ENCODE results near the gene DNM3.

The DNM3 gene

GRCh38 chr1:171833091-171833825 is 8.0 kb upstream of the DNM3 start (continued):
- TF ChIP-seq ZBTB7A (tag by site-specific recombination; IDR thresholded peaks at IDR 0.05; ENCODE audit: low read depth) = no peak
- no peak for TF ChIP-seq ZNF629 (tag by site-specific recombination; IDR thresholded peaks at IDR 0.05)
- TF ChIP-seq ZNF302 (tag by site-specific recombination; IDR thresholded peaks at IDR 0.05; ENCODE audit: low read depth) = no peak
- no peak for TF ChIP-seq REST (tag by site-specific recombination; IDR thresholded peaks at IDR 0.05)
- no peak for TF ChIP-seq ZNF335 (tag by site-specific recombination; conservative IDR thresholded peaks at IDR 0.05)
- no peak for TF ChIP-seq ZNF48 (tag by site-specific recombination; IDR thresholded peaks at IDR 0.05)
- no peak for TF ChIP-seq ZEB2 (tag by site-specific recombination; IDR thresholded peaks at IDR 0.05)
- no peak for TF ChIP-seq GFI1B (tag by site-specific recombination; IDR thresholded peaks at IDR 0.05)
- no peak for TF ChIP-seq ZNF76 (tag by site-specific recombination; IDR thresholded peaks at IDR 0.05; ENCODE audit: borderline replicate concordance, low read depth)

- POLR2A ChIA-PET = no interaction called here
- Histone ChIP-seq H3K36me3 (ENCODE audit: control insufficient read depth in 2 of 2, insufficient read depth in 1 of 2, low read length in 2 of 2) (no peaks in the 10 kb centered on the region), H3K4me1 (ENCODE audit: control insufficient read depth, insufficient read depth, low read length) (no peaks in the 10 kb centered on the region), H3K9me3 (ENCODE audit: control insufficient read depth, insufficient read depth, low read depth, low read length) (no peaks in the 10 kb centered on the region), H3K27ac (ENCODE audit: extremely low read depth, low read depth, low read length) (no peak overlapping the region), H3K4me3 (ENCODE audit: low read depth, low read length) (no peak overlapping the region)
- TF ChIP-seq ZNF518A (tag by site-specific recombination; conservative IDR thresholded peaks at IDR 0.05; ENCODE audit: low read depth) = no peak
- TF ChIP-seq OSR2 (tag by site-specific recombination; IDR thresholded peaks at IDR 0.05) = no peak
- no peak for TF ChIP-seq ZNF785 (tag by site-specific recombination; IDR thresholded peaks at IDR 0.05)
- no peak for TF ChIP-seq ZNF560 (tag by site-specific recombination; IDR thresholded peaks at IDR 0.05; ENCODE audit: borderline replicate concordance)
- CTCF ChIA-PET = interaction anchor here (0.7 kb wide), 1 partner anchor 17 kb away, joined by 3 read pairs; no protein-coding TSS in a partner anchor
Observed at GRCh38 chr1:171834821-171835220, 6.5 kb upstream of the DNM3 start.

GRCh38 chr1:171835891-171836290 is 5.4 kb upstream of the DNM3 start:
- no peak for TF ChIP-seq ELK4 (IDR thresholded peaks at IDR 0.05; ENCODE audit: borderline replicate concordance, low read depth, low read length)
- no peak for TF ChIP-seq GLIS1 (tag by site-specific recombination; IDR thresholded peaks at IDR 0.05)
- no peak for TF ChIP-seq ZNF626 (tag by site-specific recombination; IDR thresholded peaks at IDR 0.05)
- TF ChIP-seq ZNF10 (tag by site-specific recombination; IDR thresholded peaks at IDR 0.05) = no peak
- TF ChIP-seq KLF7 (tag by site-specific recombination; IDR thresholded peaks at IDR 0.05; ENCODE audit: borderline replicate concordance) = no peak
- TF ChIP-seq ZNF175 (tag by site-specific recombination; IDR thresholded peaks at IDR 0.05) = no peak
- CTCF ChIA-PET = interaction anchor here (0.7 kb wide), 1 partner anchor 522 kb away, joined by 3 read pairs; no protein-coding TSS in a partner anchor
- Histone ChIP-seq H3K4me1 (ENCODE audit: control insufficient read depth, insufficient read depth, low read length) (no peaks in the 10 kb centered on the region), H3K9me3 (ENCODE audit: control insufficient read depth, insufficient read depth, low read depth, low read length) (no peaks in the 10 kb centered on the region), H3K36me3 (ENCODE audit: control insufficient read depth in 2 of 2, insufficient read depth in 1 of 2, low read length in 2 of 2) (no peaks in the 10 kb centered on the region), H3K27ac (ENCODE audit: extremely low read depth, low read depth, low read length) (no peak overlapping the region), H3K4me3 (ENCODE audit: low read depth, low read length) (no peak overlapping the region)
- POLR2A ChIA-PET = no interaction called here
